Ecto neural progenitor cell (in vitro differentiated cells): ENCODE measurements around the gene HRH3.
A peak's percentile ranks its signal among the peaks of the same experiment; 100 is the strongest.

Source experiments
- DNase-seq: peaks from one replicate; pipeline ENCODE4 v3.0.0-alpha.2; 2018; ENCODE audit warnings: low spot score

HRH3 gene

DNA sequence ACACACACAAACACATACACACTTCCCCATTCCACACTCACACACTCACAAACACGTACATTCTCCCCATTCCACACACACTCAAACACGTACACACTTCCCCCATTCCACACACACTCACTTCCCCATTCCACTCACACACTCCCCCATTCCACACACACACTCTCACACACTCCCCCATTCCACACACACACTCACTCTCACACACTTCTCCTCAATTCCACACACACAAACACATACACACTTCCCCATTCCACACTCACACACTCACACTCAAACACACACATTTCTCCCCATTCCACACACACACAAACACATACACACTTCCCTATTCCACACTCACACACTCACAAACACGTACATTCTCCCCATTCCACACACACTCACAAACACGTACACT is 9.6 kb upstream of the HRH3 start:
- no peak for DNase-seq

DNA sequence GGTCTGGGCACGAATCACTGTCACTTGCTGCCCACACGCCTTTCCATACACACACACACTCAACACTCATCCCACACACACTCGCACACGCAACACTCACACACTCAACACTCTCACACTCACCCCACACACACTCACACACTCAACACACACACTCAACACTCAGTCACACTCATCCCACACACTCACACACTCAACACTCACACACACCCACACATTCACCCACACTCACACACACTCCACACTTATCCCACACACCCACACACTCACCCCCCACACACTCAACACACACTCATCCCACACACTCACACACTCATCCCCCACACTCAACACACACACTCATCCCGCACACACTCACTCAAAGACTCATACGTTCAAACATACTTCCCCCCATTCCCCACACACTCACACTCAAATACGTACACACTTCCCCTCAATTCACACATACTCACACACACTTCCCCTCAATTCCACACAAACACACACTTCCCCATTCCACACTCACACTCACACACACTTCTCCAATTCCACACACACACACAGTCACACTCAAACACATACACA is 9.0 kb upstream of the HRH3 start:
- no peak for DNase-seq

DNA sequence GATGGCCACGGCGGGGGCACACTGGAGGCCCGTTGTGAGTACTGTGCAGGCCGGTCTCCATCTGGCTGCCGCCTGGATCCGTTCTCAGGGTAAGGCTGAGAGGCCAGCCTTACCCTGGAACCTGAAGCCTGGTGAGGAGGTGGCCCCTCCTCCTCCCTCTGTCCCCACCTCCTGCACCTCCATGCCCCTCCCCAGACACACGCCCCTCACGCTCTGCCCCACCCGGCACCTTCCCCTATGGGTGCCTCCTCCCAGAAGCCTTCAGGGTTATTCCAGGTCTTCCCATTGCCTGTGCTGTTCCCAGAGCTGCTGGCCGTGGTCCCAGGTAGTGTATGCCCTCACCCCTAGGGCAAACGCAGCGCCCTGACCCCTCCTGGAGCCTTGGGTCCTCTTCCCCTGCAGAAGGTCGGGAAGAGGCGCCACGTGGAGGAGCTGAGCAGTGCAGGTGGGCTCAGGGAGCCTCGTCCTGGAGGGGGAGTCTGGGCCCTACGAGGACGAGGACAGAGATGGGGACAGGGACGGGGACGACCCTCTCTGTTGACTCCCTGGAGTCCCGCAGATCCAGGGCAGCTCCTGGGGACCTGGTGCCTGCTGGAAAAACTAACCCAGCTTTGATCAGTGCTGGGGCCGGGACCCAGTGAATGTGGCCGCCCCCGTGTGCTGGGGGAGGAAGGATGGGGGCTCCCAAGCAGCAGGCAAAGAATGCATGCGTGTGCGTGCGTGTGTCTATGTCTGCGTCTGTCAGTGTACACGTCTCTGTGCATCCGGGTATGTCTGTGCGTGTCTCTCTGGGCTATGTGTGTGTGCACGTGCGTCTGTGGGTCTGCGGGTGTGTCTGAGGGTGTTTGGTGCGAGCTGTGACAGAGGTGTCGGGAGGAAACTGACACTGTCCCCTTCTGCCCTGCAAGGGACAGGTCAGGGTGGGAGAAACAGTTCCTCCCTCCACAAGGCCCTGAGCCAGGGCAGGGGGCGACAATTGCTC is 8.2 kb upstream of the HRH3 start:
- no peak for DNase-seq

DNA sequence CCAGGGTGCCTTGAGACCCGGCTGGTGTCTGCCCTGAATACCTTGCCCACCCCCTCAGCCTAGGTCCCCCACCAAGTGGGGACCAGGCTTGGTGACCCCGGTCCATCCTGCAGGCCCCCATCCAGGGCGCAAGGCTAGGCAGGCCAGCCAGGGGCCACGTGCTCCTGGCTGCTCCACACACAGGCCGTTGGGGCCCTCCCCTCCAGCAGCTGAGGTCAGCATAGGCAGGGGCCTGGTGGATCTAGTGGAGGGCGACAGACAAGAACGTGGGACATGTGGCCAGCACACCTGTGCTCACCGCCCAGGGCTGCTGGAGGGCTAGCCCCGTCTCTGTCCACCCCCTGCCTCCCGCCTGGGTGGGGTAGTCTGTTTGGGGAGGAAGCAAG is 7.5 kb upstream of the HRH3 start:
- no peak for DNase-seq

DNA sequence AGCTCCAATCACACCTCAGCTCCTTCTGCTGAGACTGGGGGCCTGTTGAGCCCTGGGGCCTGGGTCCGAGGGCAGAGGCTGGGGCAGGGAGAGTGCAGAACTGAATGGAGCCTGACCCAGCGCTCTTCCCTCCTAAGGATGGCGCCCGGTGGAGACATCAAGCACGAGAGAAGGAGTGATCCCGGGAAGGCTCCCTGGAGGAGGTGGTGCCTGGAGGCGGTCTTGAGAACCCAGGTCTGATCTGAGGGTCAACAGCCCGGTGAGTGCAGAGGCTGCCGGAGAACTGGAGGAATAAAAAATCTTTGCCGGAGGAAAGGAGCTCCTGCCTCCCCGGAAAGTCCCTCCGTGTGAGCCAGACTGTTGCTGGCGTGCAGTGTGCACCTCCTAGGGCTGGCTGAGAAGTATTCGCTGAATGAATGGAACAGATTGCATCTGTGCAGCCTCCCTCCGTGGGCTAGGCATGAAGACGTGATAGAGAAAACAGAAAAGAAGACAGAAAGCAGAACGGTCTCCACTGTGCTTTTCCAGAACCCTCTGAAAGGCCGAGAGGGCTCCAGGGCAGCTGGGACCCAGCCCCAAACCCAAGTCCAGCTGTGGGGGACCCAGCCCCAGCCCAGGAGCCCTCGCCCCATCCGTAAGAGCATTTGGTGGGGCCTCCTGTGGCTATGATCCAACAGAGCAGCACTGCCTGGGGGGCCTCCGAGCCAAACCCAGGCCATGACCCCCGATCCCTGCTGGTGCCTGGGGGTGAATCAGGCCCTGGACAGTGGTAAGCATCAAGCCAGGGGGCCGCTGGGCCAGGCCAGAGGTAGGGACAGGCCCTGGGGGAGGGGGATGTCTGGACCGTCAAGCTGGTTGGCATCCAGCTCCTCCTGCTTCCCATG is 6.9 kb upstream of the HRH3 start:
- DNase-seq, result no peak

DNA sequence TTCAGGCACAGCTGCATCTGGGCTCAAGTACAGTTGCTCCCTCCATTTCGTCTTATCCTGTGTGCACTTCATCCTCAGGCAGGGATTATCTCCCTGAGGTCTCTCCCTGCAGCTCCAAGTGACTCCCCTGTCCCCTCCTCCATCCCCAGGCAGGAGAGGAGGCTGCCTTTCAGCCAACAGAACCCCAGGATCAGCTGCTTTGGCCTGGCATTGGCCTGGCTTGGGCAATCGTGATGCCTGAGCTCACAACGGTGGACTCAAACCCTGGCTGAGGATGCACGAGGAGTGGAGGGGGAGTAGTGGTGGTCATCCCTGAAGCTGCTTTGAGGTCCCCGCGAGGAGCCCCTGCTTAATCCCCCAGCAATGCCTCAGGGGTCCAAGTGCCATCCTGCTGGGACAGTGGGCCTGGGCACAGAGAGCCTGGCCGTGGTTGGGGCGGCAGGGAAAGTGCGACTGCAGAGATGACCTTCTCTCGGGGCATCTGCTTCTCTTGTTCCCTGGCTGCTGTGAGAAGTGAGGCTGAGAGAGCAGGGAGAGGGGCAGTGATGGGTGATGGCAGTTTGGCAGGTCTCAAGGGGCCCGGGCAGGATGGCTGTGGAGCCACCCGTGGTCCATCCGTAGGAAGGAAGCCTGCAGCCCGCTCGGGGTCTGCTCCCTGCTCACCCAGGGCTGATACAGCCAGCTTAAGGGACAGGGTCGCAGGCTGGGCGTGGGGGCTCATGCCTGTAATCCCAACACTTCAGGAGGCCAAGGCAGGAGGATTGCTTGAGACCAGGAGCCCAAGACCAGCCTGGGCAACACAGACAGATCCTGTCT is 6.0 kb upstream of the HRH3 start:
- DNase-seq, result no peak

DNA sequence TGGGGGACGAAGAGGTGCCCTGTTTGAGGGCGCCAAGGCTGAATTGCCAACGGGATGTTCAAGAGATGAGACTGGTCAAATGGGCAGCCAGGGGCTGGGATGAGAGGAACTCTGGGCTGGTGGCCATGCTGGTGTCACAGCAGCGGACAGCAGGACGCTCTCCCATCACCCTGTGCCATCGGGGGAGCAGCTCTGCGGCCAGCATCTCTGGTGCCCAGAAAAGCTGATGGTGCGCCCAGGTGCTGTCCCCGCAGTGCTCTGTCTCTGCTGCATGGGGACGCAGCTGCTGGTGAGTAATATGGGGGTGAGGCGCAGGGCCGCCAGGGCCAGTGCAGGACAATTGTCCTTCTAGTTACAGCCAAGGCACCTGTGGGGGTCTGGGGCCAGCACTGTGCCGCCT is 4.9 kb upstream of the HRH3 start:
- DNase-seq, result no peak

DNA sequence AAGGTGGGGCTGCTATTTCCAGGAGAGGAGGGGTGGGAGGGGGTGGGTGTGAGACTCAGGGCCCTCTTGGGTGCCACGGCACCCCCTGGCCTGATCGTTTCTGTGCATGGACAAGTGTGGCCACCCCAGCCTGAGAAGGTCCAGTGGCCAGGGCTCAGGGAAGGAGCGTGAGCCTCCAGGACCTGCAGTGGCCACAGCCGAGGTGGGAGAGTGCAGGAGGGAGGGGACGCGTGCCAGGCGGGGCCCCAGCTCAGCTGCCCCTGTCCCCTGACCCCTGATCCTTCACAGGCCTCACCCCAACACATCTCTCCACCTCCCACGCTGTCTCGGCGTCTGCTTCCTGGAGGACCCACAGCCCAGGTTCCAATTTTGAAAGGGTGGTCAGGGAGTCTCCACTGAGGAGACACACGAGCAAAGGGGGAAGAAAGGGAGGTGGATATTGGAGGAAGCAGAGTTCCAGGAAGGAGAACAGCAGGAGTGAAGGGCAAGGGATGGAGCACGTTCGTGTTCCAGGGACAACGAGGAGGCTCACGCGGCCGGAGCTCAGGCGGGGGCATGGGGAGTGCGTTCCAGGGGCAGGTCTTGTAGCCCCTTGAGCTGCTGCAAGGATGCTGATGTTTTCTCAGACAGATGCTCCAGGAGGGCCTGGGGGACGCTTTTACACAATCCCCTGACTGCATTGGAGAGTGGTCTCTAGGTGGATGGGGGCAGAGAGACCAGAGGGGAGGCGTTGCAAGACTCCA is 4.2 kb upstream of the HRH3 start:
- no peak for DNase-seq

DNA sequence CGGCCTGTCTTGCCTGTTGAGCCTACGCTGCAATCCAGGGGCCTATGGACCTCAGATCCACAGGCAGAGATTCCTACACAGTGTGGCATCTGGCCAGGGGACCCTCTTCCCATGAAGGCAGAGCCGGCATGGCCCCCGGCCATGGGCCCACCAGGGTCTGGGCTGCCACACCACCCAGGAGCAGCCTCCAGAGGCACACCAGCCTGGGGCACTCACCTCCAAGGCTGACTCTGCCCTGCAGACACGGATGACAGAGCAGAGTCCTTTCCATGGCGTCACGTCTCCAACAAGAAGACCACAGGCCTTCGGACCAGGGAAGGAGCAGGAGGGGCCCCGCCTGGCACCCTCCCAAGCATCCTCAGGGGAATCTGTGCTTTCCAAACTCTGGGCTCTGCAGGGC is 3.5 kb upstream of the HRH3 start:
- no peak for DNase-seq

DNA sequence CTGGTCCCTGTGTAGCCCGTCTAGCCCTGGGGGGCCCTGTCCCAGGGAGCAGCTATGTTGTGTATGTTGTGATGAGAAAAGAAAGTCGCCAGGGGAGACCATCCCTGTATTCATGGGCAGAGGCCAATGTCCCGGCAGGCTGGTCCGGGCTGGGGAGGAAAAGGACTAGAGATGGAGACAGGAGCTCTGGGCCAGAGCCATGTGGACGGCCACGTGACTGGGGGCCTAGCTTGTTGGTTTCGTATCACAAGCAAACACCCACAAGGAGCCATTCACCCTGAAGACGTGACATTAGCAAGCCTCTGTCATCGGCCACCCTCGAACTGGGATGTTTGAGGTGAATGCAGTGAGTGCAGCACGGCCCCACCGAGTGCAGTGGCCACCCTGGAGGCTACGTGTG is 2.9 kb upstream of the HRH3 start:
- no peak for DNase-seq

DNA sequence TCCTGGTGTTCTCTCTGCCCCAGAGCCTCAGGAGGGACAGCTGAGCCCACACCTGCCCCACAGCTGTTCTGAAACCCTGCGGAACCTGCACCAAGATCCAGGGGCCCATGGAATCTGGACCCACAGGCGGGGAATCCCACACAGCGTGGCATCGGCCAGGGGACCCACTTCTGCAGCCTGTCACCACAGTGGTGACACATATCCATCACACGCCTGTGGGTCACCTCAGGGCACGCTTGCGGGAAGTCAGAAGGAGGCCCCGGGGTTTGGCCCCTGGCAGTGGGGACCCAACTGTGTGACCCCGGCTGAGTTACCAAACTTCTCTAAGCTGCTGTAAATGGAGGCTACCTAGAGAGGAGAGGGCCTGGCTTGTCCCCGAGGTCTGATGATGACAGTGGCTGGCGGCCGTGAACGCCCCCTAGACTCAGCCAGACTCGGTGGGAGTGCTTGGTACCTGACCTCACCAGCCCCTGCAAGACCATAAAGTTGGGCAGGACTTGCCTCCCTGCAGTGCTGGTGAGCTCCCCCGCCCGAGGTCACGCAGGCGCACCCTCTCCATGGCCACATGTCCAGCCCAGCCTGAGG is 2.3 kb upstream of the HRH3 start:
- DNase-seq, result no peak

DNA sequence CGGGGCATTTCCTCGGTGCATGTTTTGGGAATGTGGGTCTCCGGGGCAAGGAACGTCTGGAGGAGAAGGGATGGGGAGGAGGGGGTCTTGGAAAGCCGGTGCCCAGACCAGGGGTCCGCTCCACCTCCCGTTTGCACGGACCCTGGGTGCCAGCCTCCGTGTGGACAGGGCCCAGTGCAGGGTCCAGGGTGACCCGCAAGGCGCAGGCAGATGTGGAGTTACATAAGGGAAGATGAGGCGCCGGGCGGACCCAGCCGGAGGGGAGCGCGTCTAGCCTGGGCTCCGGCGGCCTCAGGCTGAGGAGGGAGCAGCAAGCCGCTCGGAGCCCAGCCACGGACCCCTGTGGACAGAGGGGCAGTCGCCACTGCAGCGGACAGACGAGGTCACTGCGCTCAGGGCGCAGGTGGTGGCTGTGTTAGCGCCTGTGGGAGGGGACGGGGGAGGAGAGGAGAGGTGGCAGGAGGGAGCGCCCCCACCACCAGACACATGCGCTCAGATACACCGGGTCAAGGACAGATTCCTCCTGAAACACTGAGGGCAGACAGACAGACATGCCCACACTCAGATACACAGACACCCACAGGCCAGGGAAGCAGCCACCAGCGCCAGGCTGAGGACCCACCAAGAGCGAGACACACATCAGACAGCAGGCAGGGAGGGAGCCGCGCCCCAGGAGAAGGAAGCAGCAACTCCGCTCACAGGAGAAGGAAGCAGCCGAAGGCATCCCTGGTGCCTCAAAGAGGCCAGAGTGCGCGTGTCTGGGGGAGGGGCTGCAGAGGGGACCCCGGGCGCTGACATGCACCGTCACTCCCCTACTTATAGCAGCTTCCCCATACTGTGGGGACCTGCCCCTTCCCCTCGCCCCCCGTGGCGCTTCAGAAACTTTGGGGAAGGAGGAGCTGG is 839 bp upstream of the HRH3 start:
- DNase-seq, result no peak

DNA sequence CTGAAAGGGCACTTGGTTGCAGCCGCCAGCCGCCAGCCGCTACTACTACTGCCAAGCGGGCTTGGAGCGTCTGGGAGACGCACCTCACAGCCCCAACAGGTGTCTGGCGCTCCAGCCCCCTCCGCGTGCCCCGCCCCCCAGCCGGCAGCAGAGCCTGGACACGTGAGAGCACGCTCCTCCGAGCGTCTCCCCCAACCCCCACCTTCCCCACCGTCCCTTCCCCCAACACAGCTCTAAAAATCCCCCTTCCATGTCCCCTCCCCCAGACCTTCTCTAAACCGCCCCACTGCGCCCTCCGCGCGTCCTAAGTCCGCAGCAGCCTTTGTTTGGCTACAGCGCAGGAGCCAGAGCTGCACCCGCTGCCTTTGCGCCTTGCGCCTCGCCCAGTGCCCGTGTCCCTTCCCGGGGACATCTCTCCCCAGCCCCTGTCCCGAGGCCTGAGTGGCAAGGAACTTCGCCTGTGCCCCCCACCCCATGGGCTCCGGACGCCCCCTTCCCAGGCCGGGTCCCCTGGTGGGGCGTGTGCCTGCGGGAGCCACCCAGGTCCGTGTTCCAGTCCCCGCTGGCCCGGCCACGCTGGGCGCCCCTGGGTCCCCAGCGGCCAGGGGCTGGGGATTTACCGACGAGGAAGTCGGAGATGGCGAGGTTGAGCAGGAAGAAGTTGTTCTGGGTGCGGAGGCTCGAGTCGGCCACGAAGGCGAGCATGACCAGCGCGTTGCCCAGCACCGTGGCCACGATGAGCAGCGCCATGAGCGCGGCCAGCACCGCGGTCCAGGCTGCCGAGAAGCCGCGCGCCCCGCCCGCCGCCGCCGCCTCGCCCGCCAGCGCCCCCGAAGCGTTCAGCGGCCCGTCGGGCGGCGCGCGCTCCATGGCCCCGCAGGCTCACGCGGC is 732 bp downstream of the HRH3 start:
- peak; percentile 67 for DNase-seq

DNA sequence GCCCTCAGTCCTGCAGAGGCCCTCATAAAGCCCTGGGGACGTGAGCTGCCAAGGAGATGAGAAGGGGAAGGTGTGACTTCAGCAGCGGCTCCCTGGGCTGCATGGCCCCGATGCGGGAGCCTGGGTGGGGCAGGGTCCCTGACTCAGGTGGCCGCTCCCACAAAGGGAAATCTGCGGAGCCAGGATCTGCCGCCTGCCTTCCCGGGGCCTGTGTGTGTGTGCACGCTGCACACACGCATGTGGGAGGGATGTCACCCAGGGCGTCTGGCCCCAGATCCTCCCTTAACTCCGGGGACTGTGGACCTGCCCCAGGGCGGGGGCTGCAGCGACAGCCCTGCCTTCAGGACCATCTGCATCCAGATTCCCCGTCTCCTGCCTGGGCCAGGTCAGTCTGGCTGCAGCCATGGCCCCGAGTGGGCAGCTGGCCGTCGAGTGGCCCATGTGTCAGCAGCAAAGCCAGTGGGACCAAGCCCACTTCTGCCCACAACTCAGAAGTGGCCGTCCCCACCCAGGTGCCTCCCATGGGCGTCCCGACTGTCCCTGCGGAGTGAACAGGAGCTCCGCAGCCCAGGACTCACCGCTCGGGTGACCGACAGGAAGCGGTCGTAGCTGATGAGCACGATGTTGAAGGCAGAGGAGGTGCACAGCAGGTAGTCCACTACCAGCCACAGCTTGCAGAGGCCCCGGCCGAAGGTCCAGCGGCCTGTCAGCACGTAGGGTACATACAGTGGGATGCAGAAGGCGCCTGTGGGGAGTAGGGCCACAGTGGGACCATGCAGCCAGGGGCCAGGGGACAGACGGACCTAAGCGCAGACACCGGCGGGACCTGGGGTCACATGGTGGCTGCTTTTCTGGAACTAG is 1.9 kb downstream of the HRH3 start:
- no peak for DNase-seq

DNA sequence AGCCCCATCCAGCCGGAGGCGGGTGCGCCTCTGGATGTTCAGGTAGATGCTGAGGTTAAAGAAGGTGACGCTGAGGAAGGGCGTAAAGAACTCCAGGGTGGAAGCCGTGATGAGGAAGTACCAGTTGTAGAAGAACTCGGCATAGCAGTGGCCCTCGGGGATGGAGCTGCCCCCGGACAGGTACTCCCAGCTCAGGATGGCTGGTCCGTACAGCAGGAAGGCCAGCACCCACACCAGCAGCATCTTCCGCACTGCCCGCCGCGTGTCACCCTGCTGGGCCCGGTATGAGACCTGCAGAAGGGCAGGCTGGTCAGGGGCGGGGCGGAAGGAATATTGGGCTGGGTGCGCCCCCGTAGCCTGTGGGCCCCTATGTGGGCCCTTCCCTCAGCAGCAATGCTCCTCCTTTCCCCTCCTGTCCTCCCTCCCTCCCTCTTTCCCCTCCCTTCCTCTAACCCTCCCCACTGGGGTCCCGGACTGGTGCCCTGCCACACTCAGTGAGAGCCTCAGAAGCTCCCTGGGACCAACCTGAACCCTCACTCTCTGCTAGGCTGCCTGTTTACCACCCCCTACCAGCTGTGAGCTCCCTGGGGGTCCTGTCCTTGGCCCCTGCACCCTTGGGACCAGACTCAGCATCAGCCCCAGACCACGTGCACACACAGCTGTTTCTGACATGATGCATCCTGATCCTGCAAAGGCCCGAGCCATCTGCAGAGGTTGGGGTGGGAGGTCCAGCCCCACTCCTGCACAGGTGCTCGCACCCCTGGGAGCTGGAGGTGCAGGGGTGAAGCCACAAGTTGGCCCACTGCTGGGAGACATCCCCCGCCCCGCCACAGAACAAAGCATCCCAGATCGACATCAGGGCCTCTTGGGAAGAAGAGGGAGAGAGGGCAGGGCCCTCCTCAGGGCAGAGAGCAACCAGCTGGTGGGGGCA is 3.2 kb downstream of the HRH3 start:
- DNase-seq, result no peak

DNA sequence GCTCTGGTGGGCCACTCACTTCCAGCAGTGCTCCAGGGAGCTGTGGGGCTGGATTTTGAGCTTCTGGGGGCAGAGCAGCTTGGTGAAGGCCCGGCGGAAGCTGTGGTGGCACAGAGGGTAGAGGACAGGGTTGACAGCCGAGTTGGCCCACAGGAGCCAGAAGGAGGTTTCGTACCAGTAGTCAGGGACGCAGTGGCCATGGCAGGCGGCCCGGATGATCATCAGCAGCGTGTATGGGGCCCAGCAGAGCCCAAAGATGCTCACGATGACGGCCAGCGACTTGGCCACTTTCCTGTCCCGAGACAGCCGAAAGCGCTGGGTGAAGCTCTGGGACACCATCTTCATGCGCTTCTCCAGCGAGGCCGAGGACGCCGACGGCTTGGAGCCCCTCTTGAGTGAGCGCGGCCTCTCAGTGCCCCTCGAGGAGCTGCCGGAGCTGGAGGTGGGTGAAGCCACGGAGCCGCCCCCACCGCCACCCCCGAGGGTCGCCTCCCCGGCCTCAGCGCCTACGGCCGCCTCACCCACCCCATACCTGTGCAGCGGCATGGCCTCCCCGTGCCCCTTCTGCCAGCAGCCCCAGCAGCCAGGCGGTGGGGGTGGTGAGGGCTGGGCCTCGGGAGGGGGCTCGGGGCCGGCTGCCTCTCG is 4.0 kb downstream of the HRH3 start:
- DNase-seq, result no peak
